HEK293T (cell line): ENCODE results near the gene LPO.

Source experiments
- FOXK2 ChIP-seq: fragments of 450-650 bp; IDR thresholded peaks from 2 replicates; pipeline ENCODE4 v1.6.1; 2016; ENCODE audit warnings: mild to moderate bottlenecking
- FOXM1 ChIP-seq: fragments of 450-650 bp; IDR thresholded peaks from 2 replicates; pipeline ENCODE4 v1.6.1; 2017; ENCODE audit warnings: mild to moderate bottlenecking, borderline replicate concordance
- HDGF ChIP-seq: fragments of 450-650 bp; IDR thresholded peaks from 2 replicates; pipeline ENCODE4 v1.6.1; 2017; ENCODE audit warnings: antibody characterized with exemption, borderline replicate concordance
- SUZ12 ChIP-seq: fragments of 450-650 bp; IDR thresholded peaks from 2 replicates; pipeline ENCODE4 v1.6.1; 2016; ENCODE audit warnings: mild to moderate bottlenecking
- TARDBP ChIP-seq: fragments of 450-650 bp; IDR thresholded peaks from 2 replicates; pipeline ENCODE4 v1.6.1; 2016

- no peak for TF ChIP-seq FOXK2
- no peak for TF ChIP-seq TARDBP
- TF ChIP-seq FOXM1 = no peak
- TF ChIP-seq SUZ12 = no peak
- no peak for TF ChIP-seq HDGF
These were observed 5.7 kb upstream of the LPO start for GRCh38 chr17:58232707-58233156.
